MM.1S (cell line): ENCODE measurements around the gene BPIFB1.

Experiments used
- DNase-seq: peaks from one replicate; pipeline ENCODE4 v3.0.0-alpha.2; 2015
- H2AFZ ChIP-seq: fragments of 300-600 bp; sonication (generic); 2 replicates; pipeline ENCODE4 v1.6.0; 2016; ENCODE audit warnings: antibody characterized with exemption, low read length
- H3F3A ChIP-seq: fragments of 300-600 bp; sonication (generic); 2 replicates; pipeline ENCODE4 v1.6.1; 2016; ENCODE audit warnings: mild to moderate bottlenecking, antibody characterized with exemption, low read length, moderate library complexity, mixed read lengths; ENCODE audit not compliant: insufficient read depth
- H3K27ac ChIP-seq: fragments of 300-600 bp; sonication (generic); 2 replicates; pipeline ENCODE4 v1.5.1; 2016; ENCODE audit warnings: mild to moderate bottlenecking, low read length
- H3K27me3 ChIP-seq: fragments of 300-600 bp; sonication (generic); replicated peaks from 2 replicates; pipeline ENCODE4 v1.6.0; 2016; ENCODE audit warnings: low read length; ENCODE audit not compliant: insufficient read depth
- H3K36me3 ChIP-seq: fragments of 300-600 bp; sonication (generic); replicated peaks from 2 replicates; pipeline ENCODE4 v1.6.1; 2016; ENCODE audit warnings: mild to moderate bottlenecking, low read length, mixed read lengths; ENCODE audit not compliant: insufficient read depth
- H3K4me1 ChIP-seq: fragments of 300-600 bp; sonication (generic); 2 replicates; pipeline ENCODE4 v1.6.1; 2016; ENCODE audit warnings: low read length, mixed read lengths
- H3K4me2 ChIP-seq: fragments of 300-600 bp; sonication (generic); 2 replicates; pipeline ENCODE4 v1.6.0; 2016; ENCODE audit warnings: low read depth, low read length
- H3K4me3 ChIP-seq: fragments of 300-600 bp; sonication (generic); 2 replicates; pipeline ENCODE4 v1.5.1; 2016; ENCODE audit warnings: low read length, mixed read lengths
- H3K79me2 ChIP-seq: fragments of 300-600 bp; sonication (generic); 2 replicates; pipeline ENCODE4 v1.6.1; 2016; ENCODE audit warnings: mixed run types, low read length, mixed read lengths
- H3K9ac ChIP-seq: fragments of 300-600 bp; sonication (generic); 2 replicates; pipeline ENCODE4 v1.6.1; 2016; ENCODE audit warnings: low read length, mixed read lengths
- H3K9me2 ChIP-seq: fragments of 300-600 bp; sonication (generic); replicated peaks from 2 replicates; pipeline ENCODE4 v1.6.1; 2016; ENCODE audit warnings: mild to moderate bottlenecking, low read length, mixed read lengths; ENCODE audit not compliant: insufficient read depth
- H3K9me3 ChIP-seq: fragments of 300-600 bp; sonication (generic); replicated peaks from 2 replicates; pipeline ENCODE4 v1.6.1; 2016; ENCODE audit warnings: mild to moderate bottlenecking, low read length, mixed read lengths; ENCODE audit not compliant: insufficient read depth
- H4K20me1 ChIP-seq: fragments of 300-600 bp; sonication (generic); 2 replicates; pipeline ENCODE4 v1.6.1; 2016; ENCODE audit warnings: mild to moderate bottlenecking, low read length, moderate library complexity, mixed read lengths; ENCODE audit not compliant: insufficient read depth
- EZH2 ChIP-seq: fragments of 300-600 bp; sonication (generic); optimal IDR thresholded peaks from 2 replicates; pipeline ENCODE3; 2017; ENCODE audit warnings: low read depth, mild to moderate bottlenecking, antibody characterized with exemption, low read length, mixed read lengths
- EZH2phosphoT487 ChIP-seq: fragments of 300-600 bp; sonication (generic); IDR thresholded peaks from 2 replicates; pipeline ENCODE4 v1.6.1; 2018; ENCODE audit warnings: antibody characterized with exemption, low read length
- TF ChIP-seq, protein P1 (sequence below): fragments of 300-600 bp; sonication (generic); IDR thresholded peaks from 2 replicates; pipeline ENCODE4 v1.5.1; 2016; ENCODE audit warnings: antibody characterized with exemption, low read length, mixed read lengths

Gene BPIFB1

GRCh38 chr20:33280000-33280680, 2.9 kb upstream of the BPIFB1 start:
- Histone ChIP-seq H3F3A (no peaks in the 10 kb centered on the region), H3K4me1 (no peaks in the 10 kb centered on the region), H3K79me2 (no peaks in the 10 kb centered on the region), H3K4me2 (no peak overlapping the region), H3K4me3 (no peak overlapping the region), H3K36me3 (no peaks in the 10 kb centered on the region), H4K20me1 (no peaks in the 10 kb centered on the region), H3K27ac (no peak overlapping the region), H2AFZ (no peak overlapping the region), H3K9me2 (no peaks in the 10 kb centered on the region), H3K9me3 (no peaks in the 10 kb centered on the region), H3K27me3 (peaks cover 86% of the 10 kb centered on the region), H3K9ac (no peak overlapping the region)
- DNase-seq: no peak
- no peak for TF ChIP-seq EZH2
- TF ChIP-seq, protein P1, sequence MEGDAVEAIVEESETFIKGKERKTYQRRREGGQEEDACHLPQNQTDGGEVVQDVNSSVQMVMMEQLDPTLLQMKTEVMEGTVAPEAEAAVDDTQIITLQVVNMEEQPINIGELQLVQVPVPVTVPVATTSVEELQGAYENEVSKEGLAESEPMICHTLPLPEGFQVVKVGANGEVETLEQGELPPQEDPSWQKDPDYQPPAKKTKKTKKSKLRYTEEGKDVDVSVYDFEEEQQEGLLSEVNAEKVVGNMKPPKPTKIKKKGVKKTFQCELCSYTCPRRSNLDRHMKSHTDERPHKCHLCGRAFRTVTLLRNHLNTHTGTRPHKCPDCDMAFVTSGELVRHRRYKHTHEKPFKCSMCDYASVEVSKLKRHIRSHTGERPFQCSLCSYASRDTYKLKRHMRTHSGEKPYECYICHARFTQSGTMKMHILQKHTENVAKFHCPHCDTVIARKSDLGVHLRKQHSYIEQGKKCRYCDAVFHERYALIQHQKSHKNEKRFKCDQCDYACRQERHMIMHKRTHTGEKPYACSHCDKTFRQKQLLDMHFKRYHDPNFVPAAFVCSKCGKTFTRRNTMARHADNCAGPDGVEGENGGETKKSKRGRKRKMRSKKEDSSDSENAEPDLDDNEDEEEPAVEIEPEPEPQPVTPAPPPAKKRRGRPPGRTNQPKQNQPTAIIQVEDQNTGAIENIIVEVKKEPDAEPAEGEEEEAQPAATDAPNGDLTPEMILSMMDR: no peak

DNA sequence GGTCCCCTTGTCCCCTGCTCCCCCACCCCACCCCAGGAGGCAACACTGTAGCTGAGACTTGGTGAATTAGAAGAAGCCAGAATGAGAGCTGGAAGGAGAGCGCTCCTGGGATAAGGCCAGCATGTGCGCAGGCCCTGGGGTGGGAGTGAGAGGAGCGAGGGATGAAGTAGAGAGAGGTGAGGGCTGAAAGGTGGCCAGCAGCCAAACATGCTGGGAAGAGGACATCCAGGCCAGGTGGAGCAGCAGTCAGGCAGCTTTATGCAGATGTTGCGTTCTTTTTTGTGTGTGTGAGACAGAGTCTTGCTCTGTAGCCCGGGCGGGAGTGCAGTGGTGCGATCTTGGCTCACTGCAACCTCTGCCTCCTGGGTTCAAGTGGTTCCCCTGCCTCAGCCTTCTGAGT, 2.2 kb upstream of the BPIFB1 start:
- H3K4me2 ChIP-seq: no peak overlapping the region
- H3K36me3 ChIP-seq: no peaks in the 10 kb centered on the region
- no peaks in the 10 kb centered on the region for H3K79me2 ChIP-seq
- no peaks in the 10 kb centered on the region for H3K4me1 ChIP-seq
- no peak overlapping the region for H2AFZ ChIP-seq
- DNase-seq: no peak
- TF ChIP-seq EZH2phosphoT487: no peak
- no peak for TF ChIP-seq EZH2
- TF ChIP-seq, protein P1: no peak
- H3K27ac ChIP-seq: no peak overlapping the region
- H3K27me3 ChIP-seq: peaks cover 84% of the 10 kb centered on the region
- H3K4me3 ChIP-seq: no peak overlapping the region
- H3K9me3 ChIP-seq: no peaks in the 10 kb centered on the region
- no peaks in the 10 kb centered on the region for H3K9me2 ChIP-seq
- no peak overlapping the region for H3K9ac ChIP-seq
- H4K20me1 ChIP-seq: no peaks in the 10 kb centered on the region
- no peaks in the 10 kb centered on the region for H3F3A ChIP-seq

DNA sequence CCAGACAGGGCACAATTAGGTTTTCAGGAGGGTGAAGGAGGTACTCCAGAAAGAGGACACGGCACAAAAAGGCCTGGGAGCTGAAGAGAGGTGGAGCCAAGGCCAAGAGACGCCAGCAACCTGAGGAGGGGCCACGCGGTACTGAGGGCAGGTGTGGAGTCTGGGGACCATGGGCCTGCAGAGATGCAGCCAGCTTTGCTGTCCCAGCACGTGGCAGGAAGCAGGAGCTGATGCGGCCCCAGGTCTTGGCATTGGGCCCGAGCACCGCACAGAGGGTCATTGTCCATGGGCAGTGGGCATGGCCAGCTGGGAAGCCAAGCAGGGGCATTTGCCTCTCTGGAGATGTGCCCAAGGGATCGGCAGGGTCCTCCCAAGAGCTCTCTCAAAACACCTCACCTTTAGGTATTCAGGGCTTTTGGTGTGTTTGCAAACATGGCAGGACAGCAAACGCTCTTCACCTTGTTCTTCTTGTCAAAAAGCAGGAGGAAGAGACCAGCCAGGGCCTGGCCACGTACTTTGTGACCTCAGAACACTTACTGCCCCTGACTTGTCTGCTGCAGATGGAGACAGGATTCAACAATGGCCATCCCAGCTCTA, 1.4 kb upstream of the BPIFB1 start:
- Histone ChIP-seq H4K20me1 (no peaks in the 10 kb centered on the region), H3K4me1 (no peaks in the 10 kb centered on the region), H3K9me2 (no peaks in the 10 kb centered on the region), H3K4me3 (no peak overlapping the region), H3K9ac (no peak overlapping the region), H2AFZ (no peak overlapping the region), H3K4me2 (no peak overlapping the region), H3K79me2 (no peaks in the 10 kb centered on the region), H3K27ac (no peak overlapping the region), H3K36me3 (no peaks in the 10 kb centered on the region), H3K27me3 (peaks cover 84% of the 10 kb centered on the region), H3K9me3 (no peaks in the 10 kb centered on the region), H3F3A (no peaks in the 10 kb centered on the region)
- TF ChIP-seq EZH2 (no peak), EZH2phosphoT487 (no peak)
- TF ChIP-seq, protein P1: no peak
- no peak for DNase-seq
